GM12801 (cell line): ENCODE data around the gene EPHA3.

ENCODE experiments used
- TF ChIP-seq, protein P1 (sequence below): IDR thresholded peaks from one replicate; pipeline ENCODE4 v1.5.1; 2011; ENCODE audit warnings: control low read depth; ENCODE audit not compliant: insufficient read length; ENCODE audit errors: extremely low read depth

Gene EPHA3

DNA sequence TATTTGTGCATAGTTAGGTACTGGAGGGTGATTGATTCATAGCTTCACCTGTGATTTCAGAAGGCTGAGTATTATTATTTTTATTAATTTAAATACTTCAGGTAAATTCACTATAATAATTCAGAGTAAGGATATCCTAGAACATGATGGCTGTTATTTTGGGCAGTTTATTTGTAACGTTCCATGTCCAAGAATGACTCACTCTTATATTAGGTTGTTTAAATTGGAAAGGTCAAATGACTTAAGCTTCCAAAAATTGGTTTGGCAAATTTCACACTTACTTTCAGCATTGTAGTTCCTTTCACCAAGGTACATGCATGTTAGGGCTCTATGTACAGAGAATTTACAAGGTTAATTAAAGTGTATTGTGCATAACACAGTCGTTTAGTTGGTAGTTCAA, 120.2 kb downstream of the EPHA3 start:
- TF ChIP-seq, protein P1, sequence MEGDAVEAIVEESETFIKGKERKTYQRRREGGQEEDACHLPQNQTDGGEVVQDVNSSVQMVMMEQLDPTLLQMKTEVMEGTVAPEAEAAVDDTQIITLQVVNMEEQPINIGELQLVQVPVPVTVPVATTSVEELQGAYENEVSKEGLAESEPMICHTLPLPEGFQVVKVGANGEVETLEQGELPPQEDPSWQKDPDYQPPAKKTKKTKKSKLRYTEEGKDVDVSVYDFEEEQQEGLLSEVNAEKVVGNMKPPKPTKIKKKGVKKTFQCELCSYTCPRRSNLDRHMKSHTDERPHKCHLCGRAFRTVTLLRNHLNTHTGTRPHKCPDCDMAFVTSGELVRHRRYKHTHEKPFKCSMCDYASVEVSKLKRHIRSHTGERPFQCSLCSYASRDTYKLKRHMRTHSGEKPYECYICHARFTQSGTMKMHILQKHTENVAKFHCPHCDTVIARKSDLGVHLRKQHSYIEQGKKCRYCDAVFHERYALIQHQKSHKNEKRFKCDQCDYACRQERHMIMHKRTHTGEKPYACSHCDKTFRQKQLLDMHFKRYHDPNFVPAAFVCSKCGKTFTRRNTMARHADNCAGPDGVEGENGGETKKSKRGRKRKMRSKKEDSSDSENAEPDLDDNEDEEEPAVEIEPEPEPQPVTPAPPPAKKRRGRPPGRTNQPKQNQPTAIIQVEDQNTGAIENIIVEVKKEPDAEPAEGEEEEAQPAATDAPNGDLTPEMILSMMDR: no peak

DNA sequence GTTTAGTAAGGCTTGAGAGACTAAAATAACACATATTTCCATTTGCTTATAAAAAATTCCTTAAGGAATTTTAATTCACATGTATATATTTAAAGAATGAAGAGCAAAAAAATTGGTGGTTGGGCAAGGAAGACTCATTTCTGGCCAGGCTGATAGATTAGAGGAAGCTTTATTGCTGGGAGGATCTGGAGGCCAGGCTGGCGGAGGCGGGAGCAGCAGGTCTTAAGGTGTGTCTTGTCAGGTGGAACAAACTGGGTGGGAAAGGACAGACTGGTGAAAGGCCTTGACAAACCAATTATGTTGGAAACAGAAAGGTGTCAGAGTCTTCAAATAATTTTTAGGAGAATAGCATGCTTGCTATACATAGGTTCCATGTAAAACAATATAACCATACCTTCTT, 124.7 kb downstream of the EPHA3 start:
- TF ChIP-seq, protein P1: no peak

DNA sequence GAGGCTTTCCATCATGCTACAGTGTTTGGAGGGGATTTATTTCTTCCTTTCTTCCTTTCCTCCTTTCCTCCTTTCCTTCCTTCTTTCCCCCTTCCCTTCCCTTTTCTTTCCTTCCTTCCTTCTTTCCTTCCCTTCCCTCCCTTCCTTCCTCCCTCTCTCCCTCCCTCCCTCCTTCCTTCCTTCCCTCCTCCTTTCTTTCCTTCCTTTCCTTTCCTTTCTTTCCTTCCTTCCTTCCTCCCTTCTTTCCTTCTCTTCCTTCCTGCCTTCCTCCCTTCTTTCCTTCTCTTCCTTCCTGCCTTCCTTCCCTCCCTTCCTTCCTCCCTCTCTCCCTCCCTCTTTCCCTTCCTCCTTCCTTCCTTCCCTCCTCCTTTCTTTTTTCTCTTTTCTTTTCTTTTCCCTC, 127.2 kb downstream of the EPHA3 start:
- TF ChIP-seq, protein P1: no peak

DNA sequence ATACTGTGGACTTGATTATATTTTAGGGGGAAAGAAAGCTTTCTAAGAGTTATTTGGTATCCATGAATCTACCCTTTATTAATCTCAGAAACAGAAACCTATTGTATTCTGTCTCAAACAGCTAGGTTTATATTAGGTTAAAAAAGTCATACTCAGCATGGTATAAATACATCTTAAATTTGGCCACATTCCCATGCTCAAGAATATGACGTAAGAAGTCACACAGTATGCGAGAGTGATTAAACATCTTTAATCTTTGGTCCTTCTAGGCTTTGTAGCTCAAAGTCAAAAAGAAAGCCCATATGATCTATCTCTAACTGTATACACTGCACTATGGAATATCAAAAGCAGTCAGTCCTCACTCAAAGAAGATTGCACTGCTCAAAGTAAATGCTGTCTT, 131.4 kb downstream of the EPHA3 start:
- TF ChIP-seq, protein P1: no peak

DNA sequence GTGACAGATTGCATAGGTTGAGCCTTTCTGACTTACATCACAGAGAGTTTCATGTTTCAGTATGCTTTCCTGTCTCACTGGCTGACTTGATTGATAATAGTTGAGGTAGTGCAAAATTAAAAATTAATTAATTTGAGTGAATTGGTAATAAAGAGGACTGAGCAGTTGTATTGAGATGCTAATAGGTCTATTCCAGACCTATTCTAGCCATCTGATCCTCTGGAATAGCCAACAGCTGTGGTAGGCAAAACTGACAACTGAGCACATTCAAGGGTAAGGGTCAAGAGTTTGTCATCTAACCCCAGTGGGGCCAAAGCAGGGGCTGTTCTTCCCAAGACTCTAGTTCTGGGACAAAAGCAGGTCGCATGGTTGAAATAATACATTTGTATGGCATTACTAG, 132.4 kb downstream of the EPHA3 start:
- TF ChIP-seq, protein P1: no peak

DNA sequence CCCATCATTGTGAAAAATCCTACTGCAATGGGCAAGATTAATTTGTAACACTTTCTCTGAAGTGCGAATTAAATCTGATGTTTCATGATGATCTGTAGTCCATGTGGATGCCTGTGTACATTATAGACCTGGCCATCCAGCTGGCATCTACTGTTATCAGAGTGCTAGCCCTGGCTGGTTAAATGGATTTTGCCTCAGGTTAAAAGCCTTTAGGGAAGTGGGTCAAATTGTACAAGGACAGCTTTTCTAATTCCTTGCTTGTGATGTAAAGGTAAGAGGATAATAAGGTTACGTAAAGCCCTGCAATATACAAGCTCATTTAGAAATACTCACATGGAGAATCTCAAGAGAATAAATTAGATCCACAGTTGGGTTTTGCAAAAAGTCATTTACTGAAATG, 138.2 kb downstream of the EPHA3 start:
- TF ChIP-seq, protein P1: no peak

DNA sequence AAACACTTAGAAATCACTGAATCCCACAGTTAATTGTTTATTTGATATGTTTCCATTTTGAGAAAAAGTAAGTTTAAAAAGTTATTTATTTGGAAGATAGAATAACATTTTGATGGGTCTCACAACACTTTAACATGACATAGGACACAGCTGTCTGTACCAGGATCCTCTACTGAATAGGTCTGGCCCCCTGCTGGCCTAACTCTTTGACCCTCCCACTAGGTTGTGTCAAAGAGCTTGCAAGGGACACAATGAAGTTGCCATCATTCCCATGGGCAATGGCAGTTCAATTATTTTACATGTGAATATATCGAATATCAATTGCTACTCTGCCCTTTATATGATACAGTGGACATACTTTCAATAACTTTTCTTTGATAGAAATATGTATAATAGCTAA, 138.9 kb downstream of the EPHA3 start:
- TF ChIP-seq, protein P1: no peak

DNA sequence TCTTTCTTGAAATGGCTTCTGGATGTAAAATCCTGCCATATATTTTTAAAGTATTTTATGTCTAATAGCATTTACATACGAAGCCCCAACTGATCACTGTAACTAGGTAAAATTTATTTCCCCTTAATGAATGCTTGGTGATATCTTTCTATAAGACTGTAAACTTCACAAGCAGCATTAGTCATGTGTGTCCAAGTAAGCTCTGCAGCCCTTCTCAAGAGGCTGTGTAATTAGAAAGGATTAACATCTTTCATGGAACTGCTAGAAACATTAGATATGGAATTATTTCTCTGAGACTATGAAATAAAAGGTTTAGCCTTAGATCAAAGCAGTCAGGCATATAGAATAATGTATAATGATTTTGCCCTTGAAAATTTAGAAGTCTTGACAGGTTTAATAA, 143.3 kb downstream of the EPHA3 start:
- TF ChIP-seq, protein P1: no peak
